ENCODE data around the gene BAIAP2L2. TPM values are rescaled to one million over a fixed set of nuclear protein-coding genes. Genes with fewer than 3 reads are reported as not detected.
A peak's percentile ranks its signal among the peaks of the same experiment; 100 is the strongest.

Gene BAIAP2L2
- total and polyA plus RNA-seq, 2 experiments from 2014 or later: 3.9 to 5.6 TPM

GRCh38 chr22:38088629-38089473 is 21.6 kb downstream of the BAIAP2L2 start (continued):
- TF ChIP-seq, protein P1, sequence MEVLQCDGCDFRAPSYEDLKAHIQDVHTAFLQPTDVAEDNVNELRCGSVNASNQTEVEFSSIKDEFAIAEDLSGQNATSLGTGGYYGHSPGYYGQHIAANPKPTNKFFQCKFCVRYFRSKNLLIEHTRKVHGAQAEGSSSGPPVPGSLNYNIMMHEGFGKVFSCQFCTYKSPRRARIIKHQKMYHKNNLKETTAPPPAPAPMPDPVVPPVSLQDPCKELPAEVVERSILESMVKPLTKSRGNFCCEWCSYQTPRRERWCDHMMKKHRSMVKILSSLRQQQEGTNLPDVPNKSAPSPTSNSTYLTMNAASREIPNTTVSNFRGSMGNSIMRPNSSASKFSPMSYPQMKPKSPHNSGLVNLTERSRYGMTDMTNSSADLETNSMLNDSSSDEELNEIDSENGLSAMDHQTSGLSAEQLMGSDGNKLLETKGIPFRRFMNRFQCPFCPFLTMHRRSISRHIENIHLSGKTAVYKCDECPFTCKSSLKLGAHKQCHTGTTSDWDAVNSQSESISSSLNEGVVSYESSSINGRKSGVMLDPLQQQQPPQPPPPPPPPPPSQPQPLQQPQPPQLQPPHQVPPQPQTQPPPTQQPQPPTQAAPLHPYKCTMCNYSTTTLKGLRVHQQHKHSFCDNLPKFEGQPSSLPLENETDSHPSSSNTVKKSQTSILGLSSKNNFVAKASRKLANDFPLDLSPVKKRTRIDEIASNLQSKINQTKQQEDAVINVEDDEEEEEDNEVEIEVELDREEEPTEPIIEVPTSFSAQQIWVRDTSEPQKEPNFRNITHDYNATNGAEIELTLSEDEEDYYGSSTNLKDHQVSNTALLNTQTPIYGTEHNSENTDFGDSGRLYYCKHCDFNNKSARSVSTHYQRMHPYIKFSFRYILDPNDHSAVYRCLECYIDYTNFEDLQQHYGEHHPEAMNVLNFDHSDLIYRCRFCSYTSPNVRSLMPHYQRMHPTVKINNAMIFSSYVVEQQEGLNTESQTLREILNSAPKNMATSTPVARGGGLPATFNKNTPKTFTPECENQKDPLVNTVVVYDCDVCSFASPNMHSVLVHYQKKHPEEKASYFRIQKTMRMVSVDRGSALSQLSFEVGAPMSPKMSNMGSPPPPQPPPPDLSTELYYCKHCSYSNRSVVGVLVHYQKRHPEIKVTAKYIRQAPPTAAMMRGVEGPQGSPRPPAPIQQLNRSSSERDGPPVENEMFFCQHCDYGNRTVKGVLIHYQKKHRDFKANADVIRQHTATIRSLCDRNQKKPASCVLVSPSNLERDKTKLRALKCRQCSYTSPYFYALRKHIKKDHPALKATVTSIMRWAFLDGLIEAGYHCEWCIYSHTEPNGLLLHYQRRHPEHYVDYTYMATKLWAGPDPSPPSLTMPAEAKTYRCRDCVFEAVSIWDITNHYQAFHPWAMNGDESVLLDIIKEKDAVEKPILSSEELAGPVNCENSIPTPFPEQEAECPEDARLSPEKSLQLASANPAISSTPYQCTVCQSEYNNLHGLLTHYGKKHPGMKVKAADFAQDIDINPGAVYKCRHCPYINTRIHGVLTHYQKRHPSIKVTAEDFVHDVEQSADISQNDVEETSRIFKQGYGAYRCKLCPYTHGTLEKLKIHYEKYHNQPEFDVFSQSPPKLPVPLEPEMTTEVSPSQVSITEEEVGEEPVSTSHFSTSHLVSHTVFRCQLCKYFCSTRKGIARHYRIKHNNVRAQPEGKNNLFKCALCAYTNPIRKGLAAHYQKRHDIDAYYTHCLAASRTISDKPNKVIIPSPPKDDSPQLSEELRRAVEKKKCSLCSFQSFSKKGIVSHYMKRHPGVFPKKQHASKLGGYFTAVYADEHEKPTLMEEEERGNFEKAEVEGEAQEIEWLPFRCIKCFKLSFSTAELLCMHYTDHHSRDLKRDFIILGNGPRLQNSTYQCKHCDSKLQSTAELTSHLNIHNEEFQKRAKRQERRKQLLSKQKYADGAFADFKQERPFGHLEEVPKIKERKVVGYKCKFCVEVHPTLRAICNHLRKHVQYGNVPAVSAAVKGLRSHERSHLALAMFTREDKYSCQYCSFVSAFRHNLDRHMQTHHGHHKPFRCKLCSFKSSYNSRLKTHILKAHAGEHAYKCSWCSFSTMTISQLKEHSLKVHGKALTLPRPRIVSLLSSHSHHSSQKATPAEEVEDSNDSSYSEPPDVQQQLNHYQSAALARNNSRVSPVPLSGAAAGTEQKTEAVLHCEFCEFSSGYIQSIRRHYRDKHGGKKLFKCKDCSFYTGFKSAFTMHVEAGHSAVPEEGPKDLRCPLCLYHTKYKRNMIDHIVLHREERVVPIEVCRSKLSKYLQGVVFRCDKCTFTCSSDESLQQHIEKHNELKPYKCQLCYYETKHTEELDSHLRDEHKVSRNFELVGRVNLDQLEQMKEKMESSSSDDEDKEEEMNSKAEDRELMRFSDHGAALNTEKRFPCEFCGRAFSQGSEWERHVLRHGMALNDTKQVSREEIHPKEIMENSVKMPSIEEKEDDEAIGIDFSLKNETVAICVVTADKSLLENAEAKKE (CRISPR knock-in tag; IDR thresholded peaks at IDR 0.05): no peak
- no peak for TF ChIP-seq CREB1 (CRISPR knock-in tag; IDR thresholded peaks at IDR 0.05; ENCODE audit: low read depth)

- H3K27me3 ChIP-seq (ENCODE audit: insufficient read depth): peaks cover 8% of the 10 kb centered on the region
- H3K27me3 Mint-ChIP-seq (ENCODE audit: insufficient read depth, low read depth, poor library complexity): peaks cover 15% of the 10 kb centered on the region
- 0 out of 2 replicates have a peak, but pooled peaks cover 5% of the 10 kb centered on the region for H3F3A ChIP-seq (replicated peaks; ENCODE audit: low read depth)
- TF ChIP-seq, protein P2, sequence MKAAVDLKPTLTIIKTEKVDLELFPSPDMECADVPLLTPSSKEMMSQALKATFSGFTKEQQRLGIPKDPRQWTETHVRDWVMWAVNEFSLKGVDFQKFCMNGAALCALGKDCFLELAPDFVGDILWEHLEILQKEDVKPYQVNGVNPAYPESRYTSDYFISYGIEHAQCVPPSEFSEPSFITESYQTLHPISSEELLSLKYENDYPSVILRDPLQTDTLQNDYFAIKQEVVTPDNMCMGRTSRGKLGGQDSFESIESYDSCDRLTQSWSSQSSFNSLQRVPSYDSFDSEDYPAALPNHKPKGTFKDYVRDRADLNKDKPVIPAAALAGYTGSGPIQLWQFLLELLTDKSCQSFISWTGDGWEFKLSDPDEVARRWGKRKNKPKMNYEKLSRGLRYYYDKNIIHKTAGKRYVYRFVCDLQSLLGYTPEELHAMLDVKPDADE (IDR thresholded peaks at IDR 0.05): no peak
- no peaks in the 10 kb centered on the region for H3K9me2 ChIP-seq (ENCODE audit: insufficient read depth)
- no peak overlapping the region for H3K4me3 ChIP-seq
- no peaks in the 10 kb centered on the region for H3K9me3 Mint-ChIP-seq
- ATAC-seq (no peak), DNase-seq (ENCODE audit: low spot score) (no peak)
- H3K4me3 Mint-ChIP-seq: peak overlapping the region; percentile 15; the same call in 1 of the 3 replicates
- no peaks in the 10 kb centered on the region; the same call in 2 of the 3 replicates for H3K36me3 Mint-ChIP-seq (ENCODE audit: low read depth)
- no peaks in the 10 kb centered on the region for H4K20me1 ChIP-seq (replicated peaks; ENCODE audit: insufficient read depth)
- H3K27ac Mint-ChIP-seq: no peak overlapping the region
- H3K27ac ChIP-seq (ENCODE audit: low read depth): no peak overlapping the region
- no peaks in the 10 kb centered on the region for H3K36me3 ChIP-seq (ENCODE audit: insufficient read depth)
- H3K79me2 ChIP-seq (replicated peaks; ENCODE audit: insufficient read depth): no peaks in the 10 kb centered on the region; the same call in 1 of the 2 replicates
- no peak overlapping the region for H2AFZ ChIP-seq
- no peak overlapping the region for H3K4me2 ChIP-seq
- H3K4me1 Mint-ChIP-seq: peaks cover 12% of the 10 kb centered on the region; the same call in 2 of the 3 replicates
- peaks cover 20% of the 10 kb centered on the region; the same call in 1 of the 2 replicates for H3K4me1 ChIP-seq (ENCODE audit: insufficient read depth)
These were observed 22.6 kb downstream of the BAIAP2L2 start for GRCh38 chr22:38087855-38088254.
